NOMO-1 treated with DMSO at 0.1 percent for 48 hours (cell line): Measurements from ENCODE around the gene IL17RB.

Source experiments
- DNase-seq: peaks from one replicate; lab custom pipeline; 2025; ENCODE audit not compliant: unreplicated experiment; lab: John Stamatoyannopoulos, UW

Gene IL17RB

DNA sequence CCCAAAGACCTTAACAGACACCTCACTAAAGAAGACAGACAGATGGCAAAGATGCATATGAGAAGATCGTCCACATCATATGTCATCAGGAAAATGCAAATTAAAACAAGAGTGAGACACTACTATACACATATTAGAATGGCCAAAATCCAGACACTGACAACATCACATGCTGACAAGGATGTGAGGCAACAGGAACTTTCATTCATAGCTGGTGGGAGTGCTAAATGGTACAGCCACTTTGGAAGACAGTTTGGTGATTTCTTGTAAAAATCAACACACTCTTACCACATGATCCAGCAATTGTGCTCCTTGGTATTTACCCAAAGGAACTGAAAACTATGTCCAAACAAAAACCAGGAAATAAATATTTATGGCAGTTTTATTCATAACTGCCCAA lies 17.8 kb upstream of the IL17RB start:
- DNase-seq = no peak

DNA sequence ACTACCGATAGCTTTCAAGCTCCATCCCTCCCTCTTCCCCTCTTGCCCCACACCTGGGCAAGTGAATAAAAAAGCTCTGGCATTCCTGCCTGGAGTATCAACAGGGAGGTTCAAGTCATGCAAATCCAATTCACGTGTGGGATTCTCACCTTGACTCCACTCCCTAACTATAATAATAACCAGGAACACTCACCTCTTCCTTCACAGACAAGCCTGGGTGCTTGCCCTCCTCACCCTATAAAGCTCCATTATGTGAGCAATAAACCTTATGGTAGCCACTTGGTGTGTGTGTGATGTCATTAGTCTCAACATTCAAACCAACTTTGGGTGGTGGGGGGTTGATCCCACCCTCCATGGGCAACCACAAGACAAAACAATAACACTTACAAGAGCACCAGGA lies 16.8 kb upstream of the IL17RB start:
- no peak for DNase-seq

DNA sequence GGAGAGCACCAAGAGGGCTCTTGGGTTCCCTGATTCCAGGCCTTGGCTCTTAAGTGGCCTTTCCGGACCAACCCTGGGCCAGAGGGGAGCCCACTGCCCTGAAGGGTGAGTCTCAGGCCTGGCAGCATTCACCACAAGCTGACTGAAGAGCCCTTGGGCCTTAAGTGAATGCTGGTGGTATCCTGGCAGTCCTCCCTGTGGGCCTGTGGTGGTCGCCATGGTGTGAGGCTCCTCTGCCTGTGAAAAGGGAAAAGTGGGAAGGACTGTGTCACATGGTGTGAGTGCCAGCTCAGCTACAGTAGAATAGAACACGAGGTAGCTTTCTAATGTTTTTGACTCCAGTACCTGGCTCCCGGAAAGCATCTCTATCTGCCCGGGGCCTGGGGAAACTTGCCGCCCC lies 15.4 kb upstream of the IL17RB start:
- DNase-seq = no peak

DNA sequence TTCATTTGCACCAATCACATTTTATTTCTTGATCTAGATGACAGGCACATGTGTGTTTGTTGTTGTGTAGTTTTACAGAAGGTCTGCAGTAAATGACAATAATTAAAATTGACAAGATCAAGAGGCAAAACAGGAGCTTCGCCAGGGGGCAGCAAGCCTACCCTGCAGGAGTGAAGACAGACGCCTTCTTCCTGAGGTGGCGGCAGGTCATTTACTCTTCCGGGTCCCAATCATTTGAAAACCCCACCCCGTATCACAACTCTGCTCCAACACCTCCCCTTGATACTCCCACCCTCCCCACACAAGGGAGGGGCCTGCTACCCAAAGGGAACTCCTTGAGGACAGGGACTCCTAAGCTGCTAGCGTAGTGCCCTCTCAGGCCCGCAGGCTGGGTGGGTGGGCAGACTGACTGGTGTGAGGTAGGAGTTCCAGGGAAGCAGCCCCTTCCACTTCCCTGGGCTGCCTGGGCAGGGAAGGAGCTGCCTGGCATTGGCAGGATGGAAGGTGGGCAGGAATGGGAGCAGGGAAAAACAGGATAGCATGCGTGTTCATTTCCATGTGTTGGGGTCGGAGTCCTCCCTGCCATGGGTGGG lies 13.2 kb upstream of the IL17RB start:
- no peak for DNase-seq

DNA sequence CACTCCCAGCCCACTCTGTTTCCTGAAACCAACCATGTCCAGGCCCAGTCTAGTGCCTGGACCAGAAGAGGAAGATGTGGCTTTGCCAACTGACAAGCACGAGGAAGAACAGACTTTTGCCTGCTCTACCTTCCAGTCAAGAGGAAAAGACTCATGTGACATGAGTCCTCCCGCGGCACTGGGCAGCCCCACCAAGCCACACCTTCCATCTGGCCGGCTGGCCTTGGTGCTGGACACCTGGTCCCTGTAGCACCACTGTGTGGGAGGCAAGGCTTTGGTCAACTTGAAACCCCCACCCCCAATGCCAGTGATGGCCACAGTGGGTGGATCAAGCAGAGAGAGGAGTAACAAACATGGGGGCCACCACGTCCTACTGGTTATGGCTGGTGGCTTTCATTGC lies 12.7 kb upstream of the IL17RB start:
- DNase-seq = no peak

DNA sequence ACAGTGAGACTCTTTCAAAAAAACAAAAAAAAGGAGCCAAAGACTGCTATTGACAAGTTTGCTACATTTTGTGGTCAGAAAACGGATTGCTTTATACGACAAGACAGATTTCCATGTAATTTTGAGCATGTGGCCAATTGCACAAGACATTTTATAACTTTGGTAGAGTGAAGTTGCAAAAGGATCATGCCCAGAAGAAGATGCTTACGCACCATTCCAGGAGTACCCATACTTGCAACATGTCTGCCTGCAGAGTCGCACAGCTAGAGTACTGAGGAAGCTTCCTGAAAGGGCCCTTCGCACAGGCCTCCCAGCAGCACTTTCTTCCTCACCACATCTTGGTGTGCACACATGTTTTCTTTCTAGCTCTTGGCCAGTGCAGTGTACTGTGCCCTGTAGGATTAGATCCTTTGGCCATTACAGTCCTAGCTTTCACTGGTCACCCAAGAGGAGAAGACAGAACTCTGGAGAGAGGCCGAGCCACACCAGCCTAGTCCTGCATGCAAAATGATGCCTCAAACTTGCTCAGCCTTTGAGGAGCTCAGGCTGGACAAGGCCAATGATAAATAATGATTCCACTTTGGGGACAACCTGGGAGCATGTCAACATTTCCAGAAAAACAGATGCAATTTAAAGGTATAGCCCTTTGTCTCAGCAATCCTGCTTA lies 11.8 kb upstream of the IL17RB start:
- DNase-seq = peak; percentile 90

DNA sequence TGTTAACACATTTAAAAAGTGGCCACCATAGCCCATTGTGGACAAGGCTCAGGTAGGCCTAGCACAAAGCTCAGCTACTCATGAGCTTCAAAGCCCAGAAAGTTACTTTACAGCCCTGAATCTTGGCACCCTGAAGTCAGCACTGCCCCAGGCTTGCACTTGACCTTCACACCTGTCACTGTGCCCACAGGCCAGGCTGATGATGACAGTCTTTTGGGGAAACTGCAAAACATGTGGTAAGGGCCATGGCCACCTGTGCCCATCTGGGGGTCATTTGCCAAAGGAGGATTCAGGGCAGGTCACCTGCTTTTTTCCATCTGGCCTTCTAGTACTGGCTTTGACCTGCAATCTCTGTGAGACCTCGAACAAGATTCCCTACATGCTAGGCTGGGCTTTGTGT lies 11.1 kb upstream of the IL17RB start:
- no peak for DNase-seq

DNA sequence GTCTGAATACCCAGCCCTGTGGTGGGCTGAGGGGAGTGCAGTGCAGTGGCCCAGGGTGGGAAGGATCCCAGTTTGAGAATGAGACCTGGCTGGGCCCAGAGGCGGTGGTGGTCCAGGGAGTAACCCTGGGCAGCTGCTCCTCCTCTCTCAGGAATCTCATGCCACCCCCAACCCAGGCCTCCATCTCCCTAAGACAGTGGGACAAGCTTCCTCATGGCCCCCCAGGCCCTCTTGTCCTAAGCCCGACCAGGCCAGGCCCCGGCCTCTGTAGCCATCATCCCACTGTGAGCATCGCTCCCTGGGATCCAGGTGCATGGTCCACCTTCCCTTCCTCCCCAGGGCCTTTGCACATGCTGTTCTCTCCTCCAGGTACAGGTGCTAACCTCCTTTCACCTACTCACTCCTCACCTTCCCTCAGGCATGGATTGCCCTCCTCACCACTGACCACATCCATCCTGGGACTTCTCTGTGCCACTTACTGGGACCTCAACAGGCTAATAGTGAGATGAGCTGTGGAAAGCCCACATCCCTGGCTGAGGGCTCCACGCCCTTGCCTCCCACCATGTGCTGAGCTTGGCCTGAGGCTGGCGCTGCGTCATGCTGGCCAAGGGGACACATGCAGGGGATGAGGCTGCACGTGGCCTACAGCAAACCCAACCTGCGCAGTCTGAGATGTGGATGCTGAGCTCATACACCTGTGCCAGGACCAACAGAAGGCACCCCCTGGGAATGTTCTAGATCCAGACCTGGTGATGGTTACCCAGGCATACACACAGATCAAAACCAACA lies 10.1 kb upstream of the IL17RB start:
- DNase-seq = no peak

DNA sequence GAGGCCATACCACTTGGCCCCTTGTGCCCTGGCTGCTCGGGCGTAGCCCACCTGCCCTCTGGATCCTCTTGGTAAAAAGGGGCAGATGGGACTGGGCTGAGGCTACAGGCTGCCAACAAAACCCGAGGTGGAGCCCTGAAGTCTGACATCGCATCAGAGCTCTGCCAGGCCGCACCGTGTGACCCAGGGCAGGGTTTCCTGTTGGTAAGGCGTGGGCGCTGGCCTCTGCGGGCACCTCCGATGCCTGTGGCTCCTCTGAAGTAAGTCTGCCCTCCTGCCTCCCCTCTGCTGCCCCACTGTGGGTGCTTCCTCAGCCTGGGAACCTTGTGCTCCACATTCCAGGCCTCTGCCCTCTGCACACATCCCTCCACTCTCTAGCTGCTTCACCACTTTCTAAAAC lies 9.0 kb upstream of the IL17RB start:
- DNase-seq = no peak

DNA sequence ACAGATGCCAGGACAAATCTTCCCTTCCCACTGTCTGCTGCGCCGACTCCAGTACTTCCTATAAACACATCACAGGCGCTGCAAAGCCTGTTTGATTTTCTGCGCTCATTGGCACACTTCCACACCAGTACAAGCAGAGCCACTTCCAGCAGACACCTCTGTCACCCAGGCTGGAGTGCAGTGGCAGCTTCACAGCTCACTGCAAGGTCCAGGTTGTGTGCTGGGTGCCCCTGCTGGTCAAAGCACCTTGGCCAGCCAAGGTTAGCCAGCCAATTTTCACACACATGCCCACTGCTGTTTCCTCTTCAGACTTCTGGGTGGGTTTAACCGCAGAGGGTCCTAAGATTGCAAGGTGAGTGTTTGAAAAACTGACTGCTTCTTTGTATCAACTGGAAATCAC lies 5.1 kb upstream of the IL17RB start:
- no peak for DNase-seq

DNA sequence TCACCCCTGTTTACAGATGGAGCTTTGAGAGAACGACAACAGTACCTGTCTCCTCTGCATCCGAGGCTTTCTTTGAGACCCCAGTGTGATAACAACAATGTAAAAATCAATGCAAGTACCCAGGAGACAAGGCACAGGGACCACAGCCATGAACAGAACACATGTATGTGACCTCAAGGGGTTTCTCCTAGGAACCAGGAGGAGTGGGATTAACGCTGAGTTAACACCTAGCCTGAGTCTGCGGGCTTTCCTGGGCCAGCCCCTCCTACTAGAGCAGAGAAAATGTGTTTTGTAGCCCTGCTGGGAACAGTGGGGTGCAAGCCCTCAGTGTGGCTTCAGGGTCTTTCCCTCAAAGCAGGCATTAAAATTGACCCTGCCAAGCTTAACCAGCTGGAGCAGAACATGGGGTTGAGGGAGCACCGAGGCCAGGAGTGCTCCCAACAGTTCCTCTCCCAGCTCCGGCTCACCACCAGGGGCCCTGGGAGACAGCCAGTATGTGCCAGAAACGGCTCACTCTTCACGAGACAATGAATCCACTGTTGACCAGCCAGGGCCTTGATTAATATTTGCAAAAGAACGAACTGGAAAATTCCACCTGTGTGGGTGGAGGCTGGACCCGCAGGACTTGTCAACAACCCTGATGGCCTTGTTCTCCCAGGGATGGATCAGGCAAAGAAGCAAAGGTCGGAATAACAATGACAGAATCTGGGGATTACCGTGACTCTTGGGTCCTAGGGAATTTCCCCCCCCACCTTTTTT lies 3.8 kb upstream of the IL17RB start:
- no peak for DNase-seq

DNA sequence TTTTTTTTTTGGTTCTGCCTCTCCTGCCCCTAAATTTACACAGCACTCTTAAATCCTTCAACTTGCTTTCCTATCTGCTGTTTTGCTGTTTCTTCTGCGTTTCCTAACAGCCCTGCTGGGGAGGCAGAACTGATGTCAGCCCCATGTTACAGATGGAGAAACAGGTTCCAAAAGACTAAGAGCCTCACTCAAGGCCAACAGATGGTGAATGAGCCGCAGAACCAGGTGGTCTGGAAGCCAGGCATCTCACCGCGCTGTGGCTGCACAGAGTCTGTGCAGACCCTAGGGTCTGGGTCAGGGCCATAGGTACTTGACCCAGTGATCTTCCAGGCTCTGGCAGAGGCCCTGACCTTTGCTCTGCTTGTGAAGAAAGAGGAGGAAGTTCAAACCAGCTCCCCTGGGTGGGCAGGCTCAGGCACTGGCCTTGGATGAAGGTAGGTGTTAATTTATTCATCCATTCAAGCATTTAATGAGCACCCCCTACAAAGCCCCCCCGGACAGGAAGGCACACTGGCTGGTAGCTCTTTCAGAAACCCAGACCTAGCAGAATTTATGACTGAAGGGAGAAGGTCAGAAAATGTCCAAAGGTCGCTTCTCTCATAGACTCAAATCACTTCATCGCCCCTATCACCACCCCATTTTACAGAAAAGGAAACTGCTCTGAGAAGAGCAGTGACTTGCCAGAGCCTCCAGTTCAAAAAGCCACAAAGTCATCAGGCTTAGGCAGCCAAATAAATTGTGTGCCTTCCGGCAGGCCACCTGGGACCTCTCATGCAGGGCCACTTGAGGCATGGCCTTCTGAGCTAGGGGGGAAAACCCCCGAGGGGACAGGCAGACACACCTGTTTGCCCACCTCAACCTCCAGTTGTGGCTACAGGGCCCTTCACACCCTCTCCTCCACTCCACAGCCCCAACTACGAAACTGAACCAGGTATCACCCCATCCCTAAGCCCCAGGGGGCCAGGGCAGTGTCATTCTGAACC lies 2.9 kb upstream of the IL17RB start:
- no peak for DNase-seq

DNA sequence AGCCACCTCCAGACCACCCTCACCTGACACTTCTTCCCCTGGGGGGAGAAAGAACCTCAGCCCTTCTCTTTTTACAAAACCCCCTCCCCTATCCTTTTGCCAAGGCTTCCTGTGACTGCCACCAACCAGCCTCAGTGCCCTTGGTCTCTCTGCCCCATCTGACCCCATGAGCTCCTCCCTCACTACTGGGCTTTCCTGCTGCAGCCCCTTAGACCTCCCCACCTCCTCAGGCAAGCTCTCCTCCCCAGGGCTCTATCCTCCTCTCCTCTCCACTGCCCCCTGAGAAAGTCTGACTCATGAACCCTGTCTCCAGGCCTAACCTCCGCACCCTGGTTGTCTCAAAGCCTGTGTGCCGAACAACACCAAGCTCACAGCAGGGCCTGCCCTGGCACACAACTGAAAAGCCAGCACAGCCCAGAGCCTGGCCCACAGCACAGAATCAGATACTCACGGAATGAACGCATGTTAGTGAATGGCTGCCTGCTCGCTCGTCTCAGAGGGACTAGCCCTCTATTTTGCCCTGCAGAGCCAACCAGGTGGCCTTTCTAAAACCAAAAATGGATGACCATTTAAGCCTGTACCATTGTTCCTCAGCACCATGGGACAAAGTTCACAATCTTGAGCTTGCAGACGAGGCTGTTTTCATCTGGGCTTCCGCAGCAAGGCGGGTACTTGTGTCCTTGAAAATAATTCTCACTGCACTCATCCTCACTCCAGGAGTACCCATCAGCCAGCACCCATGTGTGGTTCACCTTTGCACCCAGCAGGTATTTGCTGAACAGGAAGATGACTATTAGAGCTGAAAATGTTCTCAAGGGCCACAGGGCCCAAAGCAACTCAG lies 1.9 kb upstream of the IL17RB start:
- DNase-seq = no peak

DNA sequence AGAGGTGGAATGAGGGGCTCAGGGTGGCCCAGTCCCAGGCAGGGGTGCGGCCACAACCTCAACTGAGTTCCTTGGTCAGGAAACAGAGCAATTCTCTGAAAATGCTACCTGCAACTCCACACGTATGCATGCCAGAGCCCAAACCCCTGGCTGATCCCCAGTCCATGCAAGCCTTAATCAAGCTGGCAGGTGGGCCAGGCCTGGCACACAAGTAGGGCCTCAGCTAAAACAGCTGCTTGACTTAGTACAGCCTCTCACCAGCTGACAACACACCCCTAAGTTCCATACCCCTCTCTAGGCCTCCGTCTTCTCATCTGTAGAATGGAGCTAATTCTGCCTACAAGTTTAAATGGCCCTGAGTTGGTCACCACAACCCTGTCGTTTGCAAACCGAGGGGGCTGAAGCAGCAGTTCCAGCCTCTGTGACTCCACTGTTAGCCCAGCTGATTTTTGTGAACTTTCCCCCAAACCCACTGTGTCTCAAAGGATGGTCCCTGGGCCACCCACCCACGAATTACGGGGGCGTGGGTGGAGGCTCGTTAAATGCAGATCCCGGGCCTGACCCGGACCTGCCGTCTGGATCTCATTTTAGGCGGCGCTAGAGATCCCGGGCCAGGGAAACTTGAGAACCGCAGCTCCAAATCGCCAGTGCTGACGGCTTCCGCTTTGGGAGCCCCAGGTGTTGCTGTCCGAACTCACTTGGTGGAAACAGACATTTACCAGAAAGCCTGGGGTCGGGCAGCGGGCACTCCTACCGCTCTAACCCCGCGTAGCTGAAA lies 1.1 kb upstream of the IL17RB start:
- no peak for DNase-seq

DNA sequence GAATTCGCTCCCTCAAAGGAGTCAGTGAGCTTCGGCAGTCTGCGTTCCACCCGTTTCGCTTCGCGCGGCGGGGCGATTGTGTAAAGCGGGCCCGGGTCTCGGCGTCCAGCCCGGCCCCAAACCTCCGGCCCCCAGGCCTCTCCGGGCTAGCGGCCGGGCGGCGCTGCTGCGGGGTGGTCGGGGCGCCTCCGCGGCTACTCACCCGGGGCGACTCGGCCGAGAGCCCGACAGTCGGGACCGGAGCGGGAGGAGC lies 561 bp upstream of the IL17RB start:
- DNase-seq = no peak

DNA sequence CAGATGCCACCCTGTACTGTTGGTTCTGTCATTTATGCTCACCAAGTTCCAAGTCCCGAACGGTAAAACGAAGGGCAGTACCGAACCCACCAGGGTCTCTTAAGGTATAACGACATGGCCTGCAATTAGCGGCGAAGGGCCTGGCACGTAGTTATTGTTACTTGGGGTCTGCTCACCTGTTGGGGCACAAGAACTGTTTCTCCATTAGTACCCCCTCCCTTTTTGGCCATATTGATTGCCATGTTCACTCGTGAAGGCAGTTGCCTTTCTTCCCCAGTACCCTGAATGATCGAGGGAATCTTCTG lies 435 bp downstream of the IL17RB start:
- no peak for DNase-seq

DNA sequence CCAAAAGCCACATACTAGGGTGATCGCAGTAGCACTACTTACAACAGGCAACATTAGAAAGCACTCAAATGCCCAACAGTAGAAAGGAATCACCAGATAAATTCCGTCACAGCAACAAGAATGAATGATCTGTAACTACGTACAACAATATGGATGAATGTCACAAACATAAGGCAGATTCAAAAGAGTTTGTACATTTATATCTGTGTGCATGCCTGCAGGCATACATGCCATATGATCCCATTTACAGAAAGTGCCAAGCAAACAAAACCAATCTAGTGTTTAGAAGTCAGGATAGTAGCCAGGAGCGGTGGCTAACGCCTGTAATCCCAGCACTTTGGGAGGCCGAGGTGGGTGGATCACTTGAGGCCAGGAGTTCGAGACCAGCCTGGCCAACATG lies 3.5 kb downstream of the IL17RB start:
- DNase-seq = no peak

DNA sequence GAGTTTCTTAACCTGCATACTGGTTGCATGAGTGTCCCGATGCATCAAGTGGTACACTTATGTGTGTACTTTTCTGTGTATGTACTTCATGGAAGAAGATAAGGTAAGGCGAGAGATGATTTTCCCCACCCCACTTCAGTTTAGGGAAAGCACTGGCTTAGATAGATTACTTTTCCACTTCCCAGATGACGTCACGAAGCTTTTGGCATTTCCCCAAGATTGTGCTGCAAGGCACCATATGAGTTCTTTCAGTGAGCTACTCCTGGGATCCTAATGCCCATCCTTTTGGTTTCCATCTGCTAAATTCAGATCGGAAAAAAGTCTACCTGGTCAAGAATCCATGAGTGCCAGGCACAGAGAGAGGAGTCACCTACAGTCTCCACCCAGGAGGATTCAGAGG lies 4.5 kb downstream of the IL17RB start:
- DNase-seq = no peak

DNA sequence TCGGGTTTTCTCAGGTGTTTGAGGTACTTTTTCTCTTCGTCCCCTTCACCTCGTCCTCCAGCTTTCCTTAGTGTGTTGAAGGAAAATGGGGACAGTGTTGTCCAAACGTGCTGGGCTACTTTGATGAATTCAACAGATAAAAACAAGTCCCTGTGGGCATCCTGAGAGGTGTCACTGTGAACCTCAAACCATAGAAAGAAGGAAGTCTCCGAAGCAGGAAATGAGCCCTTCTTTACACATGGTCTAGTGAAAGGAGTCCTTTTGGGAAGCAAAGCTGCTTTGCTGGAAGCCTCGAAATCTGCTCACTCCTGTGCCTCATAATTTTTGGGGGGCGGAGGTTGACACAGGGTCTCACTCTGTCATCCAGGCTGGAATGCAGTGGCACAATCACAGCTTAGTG lies 10.6 kb downstream of the IL17RB start:
- DNase-seq = no peak
